ENCODE measurements around the gene C22orf42. TPM values are rescaled to one million over a fixed set of nuclear protein-coding genes. Genes with fewer than 3 reads are reported as not detected.
"Not testable (repeated sequence)": the region's sequence is repeated elsewhere in the genome, so short reads cannot be mapped to it uniquely, and the experiment has no call there.

Gene C22orf42
- total and polyA plus RNA-seq, 2 experiments from 2014 or later, result not detected

GRCh38 chr22:32195900-32196299 lies 36.8 kb upstream of the C22orf42 start:
- 85% methylated on average over 3 of the region's 3 CpGs for WGBS (ENCODE audit: low lambda C conversion rate, missing lambda C conversion rate)

GRCh38 chr22:32193346-32193745 lies 34.2 kb upstream of the C22orf42 start:
- H3K79me2 ChIP-seq; H3K4me1 ChIP-seq (ENCODE audit: insufficient read depth); H3K4me3 ChIP-seq; DNase-seq (ENCODE audit: low spot score); H4K20me1 ChIP-seq (ENCODE audit: insufficient read depth, poor library complexity, severe bottlenecking); H2AFZ ChIP-seq; H3K36me3 ChIP-seq (replicated peaks; ENCODE audit: insufficient read depth, low read depth); H3K4me2 ChIP-seq; H3K9me2 ChIP-seq (replicated peaks; ENCODE audit: insufficient read depth); H3K27ac ChIP-seq; H3K9me3 ChIP-seq (ENCODE audit: low read depth): not testable (repeated sequence)
- H3K27me3 ChIP-seq, result peaks cover 16% of the 10 kb centered on the region
- WGBS (ENCODE audit: low lambda C conversion rate, missing lambda C conversion rate), result 80% methylated on average over 9 of the region's 9 CpGs

More at GRCh38 chr22:32195900-32196299, 36.8 kb upstream of the C22orf42 start:
- H4K20me1 ChIP-seq (ENCODE audit: insufficient read depth, poor library complexity, severe bottlenecking); H3K27ac ChIP-seq; H3K4me3 ChIP-seq; H2AFZ ChIP-seq; H3K4me2 ChIP-seq; H3K79me2 ChIP-seq; H3K27me3 ChIP-seq; H3K9me3 ChIP-seq (ENCODE audit: low read depth); H3K36me3 ChIP-seq (replicated peaks; ENCODE audit: insufficient read depth, low read depth); DNase-seq (ENCODE audit: low spot score); H3K9me2 ChIP-seq (replicated peaks; ENCODE audit: insufficient read depth); H3K4me1 ChIP-seq (ENCODE audit: insufficient read depth): not testable (repeated sequence)

- H3K4me2 ChIP-seq; H4K20me1 ChIP-seq (ENCODE audit: insufficient read depth, poor library complexity, severe bottlenecking); H3K9me3 ChIP-seq (ENCODE audit: low read depth); H3K27ac ChIP-seq; H3K4me3 ChIP-seq; H3K9me2 ChIP-seq (replicated peaks; ENCODE audit: insufficient read depth); H2AFZ ChIP-seq; H3K36me3 ChIP-seq (replicated peaks; ENCODE audit: insufficient read depth, low read depth); H3K79me2 ChIP-seq; DNase-seq (ENCODE audit: low spot score); H3K4me1 ChIP-seq (ENCODE audit: insufficient read depth): not testable (repeated sequence)
- WGBS (ENCODE audit: low lambda C conversion rate, missing lambda C conversion rate), result 95% methylated on average over 13 of the region's 15 CpGs
- H3K27me3 ChIP-seq, result peaks cover 10% of the 10 kb centered on the region
These were observed 31.9 kb upstream of the C22orf42 start for GRCh38 chr22:32191021-32191420.

- 91% methylated on average over 3 of the region's 3 CpGs for WGBS (ENCODE audit: low lambda C conversion rate, missing lambda C conversion rate)
These were observed 26.7 kb upstream of the C22orf42 start for GRCh38 chr22:32185821-32186220.

GRCh38 chr22:32183625-32184024 lies 24.5 kb upstream of the C22orf42 start:
- no peaks in the 10 kb centered on the region for H3K79me2 ChIP-seq
- TF ChIP-seq EZH2phosphoT487 (IDR thresholded peaks at IDR 0.05; ENCODE audit: low read depth, severe bottlenecking, unreplicated experiment) (no peak), EZH2 (IDR thresholded peaks at IDR 0.05; ENCODE audit: borderline replicate concordance) (no peak), CTCF (IDR thresholded peaks at IDR 0.05; ENCODE audit: poor library complexity) (no peak)
- H4K20me1 ChIP-seq (ENCODE audit: insufficient read depth, poor library complexity, severe bottlenecking), result no peaks in the 10 kb centered on the region
- no peaks in the 10 kb centered on the region for H3K4me1 ChIP-seq (ENCODE audit: insufficient read depth)
- peaks cover 19% of the 10 kb centered on the region for H3K27me3 ChIP-seq
- WGBS (ENCODE audit: low lambda C conversion rate, missing lambda C conversion rate), result 78% methylated on average over 3 of the region's 3 CpGs
- H3K4me2 ChIP-seq, result no peak overlapping the region
- H3K4me3 ChIP-seq, result no peak overlapping the region
- H3K9me3 ChIP-seq (ENCODE audit: low read depth), result no peaks in the 10 kb centered on the region
- no peaks in the 10 kb centered on the region for H3K36me3 ChIP-seq (replicated peaks; ENCODE audit: insufficient read depth, low read depth)
- H2AFZ ChIP-seq, result no peak overlapping the region
- DNase-seq (ENCODE audit: low spot score), result no peak
- no peaks in the 10 kb centered on the region for H3K9me2 ChIP-seq (replicated peaks; ENCODE audit: insufficient read depth)
- H3K27ac ChIP-seq, result no peak overlapping the region

More at GRCh38 chr22:32185821-32186220, 26.7 kb upstream of the C22orf42 start:
- no peak overlapping the region for H3K4me2 ChIP-seq
- no peaks in the 10 kb centered on the region for H3K79me2 ChIP-seq
- H3K9me2 ChIP-seq (replicated peaks; ENCODE audit: insufficient read depth), result no peaks in the 10 kb centered on the region
- H3K27ac ChIP-seq, result no peak overlapping the region
- H3K9me3 ChIP-seq (ENCODE audit: low read depth), result no peaks in the 10 kb centered on the region
- H4K20me1 ChIP-seq (ENCODE audit: insufficient read depth, poor library complexity, severe bottlenecking), result no peaks in the 10 kb centered on the region
- no peaks in the 10 kb centered on the region for H3K36me3 ChIP-seq (replicated peaks; ENCODE audit: insufficient read depth, low read depth)
- DNase-seq (ENCODE audit: low spot score), result no peak
- H3K4me1 ChIP-seq (ENCODE audit: insufficient read depth), result no peaks in the 10 kb centered on the region
- peaks cover 14% of the 10 kb centered on the region for H3K27me3 ChIP-seq
- TF ChIP-seq EZH2phosphoT487 (IDR thresholded peaks at IDR 0.05; ENCODE audit: low read depth, severe bottlenecking, unreplicated experiment), result no peak
- TF ChIP-seq CTCF (IDR thresholded peaks at IDR 0.05; ENCODE audit: poor library complexity), result no peak
- TF ChIP-seq EZH2 (IDR thresholded peaks at IDR 0.05; ENCODE audit: borderline replicate concordance), result no peak
- H2AFZ ChIP-seq, result no peak overlapping the region
- no peak overlapping the region for H3K4me3 ChIP-seq
